Activated effector memory CD4-positive, alpha-beta T cell treated with Interleukin-2 at 50 U/mL for 16 hours (primary cell): ENCODE data around the gene KCNQ1OT1.

Experiments
- DNase-seq: peaks from one replicate; pipeline ENCODE4 v3.0.0-alpha.2; 2020

Gene KCNQ1OT1

GRCh38 chr11:2566223-2567025 lies 133.4 kb downstream of the KCNQ1OT1 start:
- no peak for DNase-seq

- DNase-seq, result no peak
Observed at GRCh38 chr11:2565447-2566222, 134.2 kb downstream of the KCNQ1OT1 start.

- DNase-seq, result no peak
Observed at GRCh38 chr11:2564588-2565425, 135.0 kb downstream of the KCNQ1OT1 start.

GRCh38 chr11:2564008-2564530 lies 135.7 kb downstream of the KCNQ1OT1 start:
- no peak for DNase-seq

- no peak for DNase-seq
Observed at GRCh38 chr11:2563213-2564007, 136.4 kb downstream of the KCNQ1OT1 start.

- no peak for DNase-seq
Observed at GRCh38 chr11:2562890-2563212, 136.9 kb downstream of the KCNQ1OT1 start.

GRCh38 chr11:2561696-2562581 lies 137.9 kb downstream of the KCNQ1OT1 start:
- no peak for DNase-seq

GRCh38 chr11:2559527-2560311 lies 140.1 kb downstream of the KCNQ1OT1 start:
- DNase-seq, result no peak

GRCh38 chr11:2558861-2559526 lies 140.8 kb downstream of the KCNQ1OT1 start:
- DNase-seq, result no peak

GRCh38 chr11:2558397-2558796 lies 141.4 kb downstream of the KCNQ1OT1 start:
- no peak for DNase-seq
